HepG2 (cell line): ENCODE results near the gene ZSWIM5. TPM values are rescaled to one million over a fixed set of nuclear protein-coding genes. Genes with fewer than 3 reads are reported as not detected.

Experiments used
- ATAC-seq: fragments of 200-7000 bp; cut with Tn5 transposase; 3 replicates; pipeline ENCODE4 v1.9.1; 2020; ENCODE audit warnings: mild to moderate bottlenecking, moderate library complexity
- BruUV-seq: library from RNA; stranded (reverse); fragments of 400-500 nt; replicated peaks from 2 replicates; lab custom pipeline; 2021; lab: Mats Ljungman, UMichigan
- CTCF ChIA-PET: fragments of 300-600 bp; formaldehyde crosslinking; extraction: SDS; loops from one replicate; lab custom pipeline; 2021; ENCODE audit warnings: low total read pairs, inconsistent platforms, low intra/inter-chr PET ratio; lab: Yijun Ruan, JAX
- POLR2A ChIA-PET: fragments of 350-600 bp; sonication (Branson Sonifier 250); formaldehyde crosslinking; loops from one replicate; lab custom pipeline; 2020; ENCODE audit warnings: antibody characterized with exemption, inconsistent platforms; lab: Yijun Ruan, JAX
- DNase-seq: peaks from one replicate; pipeline ENCODE4 v3.0.0-alpha.2; 2015; ENCODE audit warnings: low spot score
- FAIRE-seq: peaks from 3 replicates; lab custom pipeline; 2011; peaks lifted over from hg19 to GRCh38; lab: Jason Lieb, UNC
- H2AFZ ChIP-seq: one replicate; pipeline ENCODE4 v1.6.1; 2011; ENCODE audit warnings: low read length, inconsistent platforms
- H3K27ac ChIP-seq: fragments of 300-600 bp; 3 replicates; pipeline ENCODE4 v1.8.0; 2011; ENCODE audit warnings: mixed run types, mild to moderate bottlenecking, mixed read lengths, low read length, inconsistent platforms; ENCODE audit not compliant: insufficient read depth; ENCODE audit errors: extremely low read length
- H3K27me3 ChIP-seq, 2 experiments: fragments of 200-600 bp in 1 of 2; 2 replicates in 1 of 2; 3 replicates in 1 of 2; pipeline versions ENCODE4 v1.6.0 to v1.8.0; 2011; ENCODE audit warnings: low read length in 2 of 2, mild to moderate bottlenecking in 2 of 2, moderate library complexity in 2 of 2, inconsistent platforms in 1 of 2; ENCODE audit not compliant: insufficient read depth in 2 of 2, control insufficient read depth in 1 of 2
- H3K36me3 ChIP-seq, 2 experiments: fragments of 200-600 bp in 1 of 2; replicated peaks in 1 of 2; 2 replicates in 1 of 2; 3 replicates in 1 of 2; pipeline versions ENCODE4 v1.5.1 to v1.8.0; 2011; ENCODE audit warnings: low read length in 2 of 2, inconsistent platforms in 1 of 2; ENCODE audit not compliant: insufficient read depth in 2 of 2, control insufficient read depth in 1 of 2
- H3K4me1 ChIP-seq: 2 replicates; pipeline ENCODE4 v1.5.1; 2012; ENCODE audit warnings: low read length, inconsistent platforms; ENCODE audit not compliant: insufficient read depth
- H3K4me2 ChIP-seq: 2 replicates; pipeline ENCODE4 v1.6.0; 2011; ENCODE audit warnings: low read depth, low read length, inconsistent platforms
- H3K4me3 ChIP-seq, 3 experiments: fragments of 200-600 bp in 1 of 3; sonication (generic), shearing (Covaris generic) in 1 of 3; replicated peaks in 1 of 3; 2 replicates each; pipeline ENCODE4 v1.5.1; 2011 to 2016; ENCODE audit warnings: low read length in 3 of 3, inconsistent platforms in 2 of 3, low read depth in 2 of 3, mild to moderate bottlenecking in 2 of 3, control low read depth in 1 of 3, mixed read lengths in 1 of 3; ENCODE audit not compliant: insufficient read depth in 1 of 3
- H3K79me2 ChIP-seq: one replicate; pipeline ENCODE4 v1.6.1; 2011; ENCODE audit warnings: low read length, inconsistent platforms; ENCODE audit not compliant: insufficient read depth
- H3K9ac ChIP-seq: 2 replicates; pipeline ENCODE4 v1.6.0; 2011; ENCODE audit warnings: mild to moderate bottlenecking, low read depth, low read length, inconsistent platforms; ENCODE audit not compliant: insufficient read depth
- H3K9me3 ChIP-seq: 2 replicates; pipeline ENCODE4 v1.5.1; 2012; ENCODE audit warnings: mild to moderate bottlenecking, low read length
- H4K20me1 ChIP-seq: 2 replicates; pipeline ENCODE4 v1.6.0; 2011; ENCODE audit warnings: inconsistent platforms, mild to moderate bottlenecking, low read length, moderate library complexity; ENCODE audit not compliant: insufficient read depth
- KDM4B ChIP-seq: sonication (generic); formaldehyde crosslinking; IDR thresholded peaks from 2 replicates; pipeline ENCODE4 v1.4.0; 2020; ENCODE audit warnings: missing genetic modification reagents
- KLF11 ChIP-seq: IDR thresholded peaks from 2 replicates; pipeline ENCODE4 v1.6.1; 2016; ENCODE audit warnings: missing compliant biosample characterization
- PREB ChIP-seq: sonication (generic); formaldehyde crosslinking; IDR thresholded peaks from 2 replicates; pipeline ENCODE4 v1.4.0; 2020; ENCODE audit warnings: missing genetic modification reagents
- RFXAP ChIP-seq: sonication (generic); formaldehyde crosslinking; IDR thresholded peaks from 2 replicates; pipeline ENCODE4 v1.4.0; 2020; ENCODE audit warnings: missing genetic modification reagents, borderline replicate concordance
- STAT5B ChIP-seq: sonication (generic); formaldehyde crosslinking; IDR thresholded peaks from 2 replicates; pipeline ENCODE4 v1.4.0; 2020; ENCODE audit warnings: missing genetic modification reagents
- TCF12 ChIP-seq, 2 experiments: fragments of 450-650 bp in 1 of 2; sonication (generic) in 1 of 2; formaldehyde crosslinking in 1 of 2; IDR thresholded peaks; 2 replicates each; pipeline versions ENCODE4 v1.6.1 to v1.8.0; 2017 to 2022; ENCODE audit warnings: antibody characterized with exemption in 1 of 2, mild to moderate bottlenecking in 1 of 2, missing genetic modification reagents in 1 of 2, moderate library complexity in 1 of 2
- TERF1 ChIP-seq: sonication (generic); formaldehyde crosslinking; IDR thresholded peaks from 2 replicates; pipeline ENCODE4 v1.8.0; 2022; ENCODE audit warnings: mild to moderate bottlenecking, missing genetic modification reagents, moderate library complexity
- ZNF12 ChIP-seq: sonication (generic); formaldehyde crosslinking; IDR thresholded peaks from 2 replicates; pipeline ENCODE4 v1.5.0; 2020; ENCODE audit warnings: missing genetic modification reagents
- ZNF207 ChIP-seq: fragments of 450-650 bp; IDR thresholded peaks from 2 replicates; pipeline ENCODE4 v1.6.1; 2016; ENCODE audit warnings: antibody characterized with exemption, borderline replicate concordance
- ZNF33A ChIP-seq: sonication (generic); formaldehyde crosslinking; IDR thresholded peaks from 2 replicates; pipeline ENCODE4 v1.5.1; 2020; ENCODE audit warnings: missing genetic modification reagents, mild to moderate bottlenecking, moderate library complexity, borderline replicate concordance
- ZNF878 ChIP-seq: sonication (generic); formaldehyde crosslinking; IDR thresholded peaks from 2 replicates; pipeline ENCODE4 v1.8.1; 2023; ENCODE audit warnings: mild to moderate bottlenecking, missing genetic modification reagents, moderate library complexity
- WGBS: methylation state at CpG from one replicate; pipeline ENCODE4 v1.1.6; 2017; ENCODE audit warnings: low lambda C conversion rate; 5-methylcytosine and 5-hydroxymethylcytosine counted together
- in situ Hi-C: cut with HindIII; loops from 2 replicates; pipeline ENCODE4 v1.10.0; 2017; ENCODE audit warnings: low pct_unique_long_range_greater_than_20kb; ENCODE audit not compliant: extremely low pct_ligation_motif_present
- intact Hi-C: fragments of 100-400 bp; cut with micrococcal nuclease; formaldehyde crosslinking; loops from one replicate; pipeline ENCODE4 v1.10.0; 2022; ENCODE audit not compliant: unreplicated experiment
- polyA plus RNA-seq, 8 experiments: library from polyadenylated mRNA; depleted of rRNA in 3 of 8; stranded (reverse) in 7 of 8; unstranded in 1 of 8; fragments of >200 nt; fragmentation: Illumina TruSeq in 4 of 8; extraction: Trizol in 4 of 8; gene quantifications; 2 replicates each; pipeline versions ENCODE4 v1.2.1 to v1.2.3, GENCODE V29; 2011 to 2016; ENCODE audit warnings: low read depth in 4 of 8, missing spikeins in 1 of 8, mixed read lengths in 1 of 8; ENCODE audit not compliant: insufficient read depth in 1 of 8
- total RNA-seq, 5 experiments: library from RNA; depleted of rRNA; stranded (reverse); fragments of >200 nt; fragmentation: Illumina TruSeq; extraction: Trizol; gene quantifications; 2 replicates each; pipeline ENCODE4 v1.2.3, GENCODE V29; 2016; ENCODE audit warnings: low read depth in 1 of 5

ZSWIM5 gene
- total and polyA plus RNA-seq, 2 of the 13 experiments (the other 11 are each of a cell fraction or from before 2014, with no cell fraction given): 11.0 to 20.6 TPM

GRCh38 chr1:45009296-45009865 lies 197.0 kb downstream of the ZSWIM5 start:
- Histone ChIP-seq H3K4me2 (peak overlapping the region; percentile 99; the same call in 1 of the 2 replicates), H3K9me3 (no peaks in the 10 kb centered on the region), H3K36me3 (peaks cover 18 to 56% of the 10 kb centered on the region in 2 experiments), H3K79me2 (peaks cover 26% of the 10 kb centered on the region), H3K9ac (peak overlapping the region; percentile 79; the same call in 1 of the 2 replicates), H3K4me1 (peaks cover 26% of the 10 kb centered on the region), H2AFZ (no peak overlapping the region), H3K4me3 (no peak overlapping the region; a peak in 1 of 6 replicates), H4K20me1 (no peaks in the 10 kb centered on the region), H3K27me3 (no peaks in the 10 kb centered on the region; a peak in 1 of 5 replicates), H3K27ac (no peak overlapping the region)
- 96% methylated on average over 6 of the region's 11 CpGs for WGBS
- ATAC-seq (no peak), DNase-seq (no peak), FAIRE-seq (no peak)
- intact Hi-C loops: no loop called here
- BruUV-seq: no TSS peak
- POLR2A ChIA-PET: no interaction called here
- no peak for TF ChIP-seq ZNF878
- TF ChIP-seq KDM4B (CRISPR knock-in tag): no peak
- TF ChIP-seq KLF11 (CRISPR knock-in tag): no peak
- no peak for TF ChIP-seq ZNF207
- TF ChIP-seq ZNF12 (CRISPR knock-in tag): no peak
- no peak for TF ChIP-seq PREB (CRISPR knock-in tag)
- no peak for TF ChIP-seq STAT5B (CRISPR knock-in tag)
- no peak for TF ChIP-seq ZNF33A
- no peak for TF ChIP-seq TCF12 (IDR thresholded peaks at IDR 0.05)
- TF ChIP-seq TCF12 (CRISPR knock-in tag; IDR thresholded peaks at IDR 0.05): no peak
- no peak for TF ChIP-seq RFXAP (CRISPR knock-in tag)
- no peak for TF ChIP-seq TERF1 (CRISPR knock-in tag)
- CTCF ChIA-PET: no interaction called here
- in situ Hi-C loops: loop anchor here (25.0 kb wide), 1 partner anchor 172 kb away; the partner anchor contains the start of gene PTCH2
